ENCODE results near the gene CD160. TPM values are rescaled to one million over a fixed set of nuclear protein-coding genes. Genes with fewer than 3 reads are reported as not detected.
A peak's percentile ranks its signal among the peaks of the same experiment; 100 is the strongest.

Gene CD160
- polyA plus RNA-seq, 4 donors: 0.34 to 4.3 (median 1.1) TPM

DNA sequence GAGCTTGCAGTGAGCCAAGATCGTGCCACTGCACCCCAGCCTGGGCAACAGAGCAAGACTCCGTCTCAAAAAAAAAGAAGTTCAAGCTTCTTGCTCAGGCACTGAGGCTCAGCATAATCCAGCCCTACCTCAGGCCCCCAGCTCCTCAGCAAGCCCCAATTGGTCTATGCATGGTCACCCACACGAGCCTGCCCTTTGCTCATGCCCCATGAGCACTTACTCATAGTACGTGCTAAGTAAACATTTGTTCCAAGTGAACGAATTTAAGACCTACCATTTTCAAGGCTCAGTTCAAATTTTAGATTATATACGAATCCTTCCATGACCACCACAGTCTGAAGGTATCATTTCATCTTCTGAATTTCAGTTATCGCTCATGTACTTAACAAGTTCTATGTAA lies 16.5 kb upstream of the CD160 start:
- DNase-seq: no peak
- FAIRE-seq: no peak
- H3K27ac ChIP-seq (ENCODE audit: low read depth in 1 of 3, low read length in 2 of 3): no peak overlapping the region
- peaks cover 0 to 11% (median 5%) of the 10 kb centered on the region in 3 donors for H3K4me1 ChIP-seq (ENCODE audit: control insufficient read depth in 3 of 3, insufficient read depth in 2 of 3, low read depth in 1 of 3, low read length in 2 of 3)
- no peaks in the 10 kb centered on the region for H3K9me3 ChIP-seq (ENCODE audit: control insufficient read depth in 2 of 2, insufficient read depth in 1 of 2, low read depth in 1 of 2, low read length in 1 of 2)
- no peaks in the 10 kb centered on the region for H3K27me3 ChIP-seq (ENCODE audit: control insufficient read depth in 3 of 3, insufficient read depth in 3 of 3, low read length in 3 of 3)
- peaks cover 0 to 5% (median 0%) of the 10 kb centered on the region in 3 donors for H3K36me3 ChIP-seq (ENCODE audit: control insufficient read depth in 3 of 3, insufficient read depth in 2 of 3, low read depth in 1 of 3, low read length in 3 of 3)
- WGBS, 3 donors: 83 to 89% (median 88%) methylated on average over 7 of the region's 7 CpGs
- H3K4me3 ChIP-seq (ENCODE audit: low read depth in 1 of 3, low read length in 3 of 3): no peak overlapping the region

DNA sequence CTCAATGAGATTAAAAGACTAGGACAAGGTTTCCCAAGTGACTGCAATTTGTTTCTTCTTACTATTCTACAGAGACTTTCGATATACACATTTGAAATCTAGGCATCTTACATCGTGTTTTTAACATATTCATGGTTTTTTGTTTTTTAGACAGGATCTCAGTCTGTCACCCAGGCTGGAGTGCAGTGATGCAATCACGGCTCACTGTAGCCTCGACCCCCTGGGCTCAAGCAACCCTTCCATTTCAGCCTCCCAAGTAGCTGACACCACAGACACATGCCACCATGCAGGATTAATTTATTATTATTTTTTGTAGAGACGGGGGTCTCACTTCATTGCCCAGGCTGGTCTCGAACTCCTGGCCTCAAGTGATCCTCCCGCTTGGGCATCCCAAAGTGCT lies 13.7 kb upstream of the CD160 start:
- 90 to 93% (median 92%) methylated on average over 7 of the region's 7 CpGs for WGBS, 3 donors
- Histone ChIP-seq H3K27me3 (ENCODE audit: control insufficient read depth in 3 of 3, insufficient read depth in 3 of 3, low read length in 3 of 3) (no peaks in the 10 kb centered on the region), H3K9me3 (ENCODE audit: control insufficient read depth in 2 of 2, insufficient read depth in 1 of 2, low read depth in 1 of 2, low read length in 1 of 2) (no peaks in the 10 kb centered on the region), H3K4me3 (ENCODE audit: low read depth in 1 of 3, low read length in 3 of 3) (peak overlapping the region in 1 of 3 donors; percentile 65), H3K36me3 (ENCODE audit: control insufficient read depth in 3 of 3, insufficient read depth in 2 of 3, low read depth in 1 of 3, low read length in 3 of 3) (peaks cover 0 to 2% (median 0%) of the 10 kb centered on the region in 3 donors), H3K27ac (ENCODE audit: low read depth in 1 of 3, low read length in 2 of 3) (no peak overlapping the region), H3K4me1 (ENCODE audit: control insufficient read depth in 3 of 3, insufficient read depth in 2 of 3, low read depth in 1 of 3, low read length in 2 of 3) (peaks cover 0 to 31% (median 5%) of the 10 kb centered on the region in 3 donors)
- DNase-seq (no peak), FAIRE-seq (no peak)

DNA sequence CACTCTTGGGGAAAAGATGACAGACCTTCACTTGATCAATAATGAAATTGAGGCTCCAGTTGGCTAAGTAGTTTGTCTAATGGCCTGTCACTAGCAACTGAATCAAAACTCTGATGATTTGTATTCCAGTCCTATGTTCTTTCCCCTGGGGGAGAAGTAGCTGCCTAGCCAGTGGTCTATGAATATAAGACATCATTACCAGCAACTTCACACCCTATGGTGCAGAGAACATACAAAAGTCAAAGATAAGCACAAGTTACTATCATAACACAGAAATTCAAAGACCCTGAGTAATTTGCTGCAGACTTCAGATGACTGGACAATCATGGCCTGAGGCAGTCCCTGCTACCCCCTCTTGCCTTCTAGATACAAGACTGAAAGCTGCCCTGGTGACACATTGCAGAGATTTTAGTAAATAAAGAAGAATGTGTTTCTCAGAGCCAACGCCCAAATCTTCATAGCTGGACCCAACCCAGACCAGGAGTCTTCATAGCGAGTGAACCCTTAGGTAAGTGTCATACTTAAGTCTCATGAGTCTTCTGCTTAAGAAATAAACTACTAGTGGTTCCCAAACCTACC lies 13.1 kb upstream of the CD160 start:
- Histone ChIP-seq H3K9me3 (ENCODE audit: control insufficient read depth in 2 of 2, insufficient read depth in 1 of 2, low read depth in 1 of 2, low read length in 1 of 2) (no peaks in the 10 kb centered on the region), H3K4me3 (ENCODE audit: low read depth in 1 of 3, low read length in 3 of 3) (peak overlapping the region in 2 of 3 donors; percentile 48 to 65), H3K27ac (ENCODE audit: low read depth in 1 of 3, low read length in 2 of 3) (peak overlapping the region in 2 of 3 donors; percentile 74 to 93), H3K36me3 (ENCODE audit: control insufficient read depth in 3 of 3, insufficient read depth in 2 of 3, low read depth in 1 of 3, low read length in 3 of 3) (peaks cover 0 to 2% (median 0%) of the 10 kb centered on the region in 3 donors), H3K4me1 (ENCODE audit: control insufficient read depth in 3 of 3, insufficient read depth in 2 of 3, low read depth in 1 of 3, low read length in 2 of 3) (peaks cover 0 to 36% (median 5%) of the 10 kb centered on the region in 3 donors), H3K27me3 (ENCODE audit: control insufficient read depth in 3 of 3, insufficient read depth in 3 of 3, low read length in 3 of 3) (no peaks in the 10 kb centered on the region)
- peak; percentile 41 to 64 for DNase-seq
- 21 to 71% (median 37%) methylated on average over 2 of the region's 2 CpGs for WGBS, 3 donors
- no peak for FAIRE-seq

DNA sequence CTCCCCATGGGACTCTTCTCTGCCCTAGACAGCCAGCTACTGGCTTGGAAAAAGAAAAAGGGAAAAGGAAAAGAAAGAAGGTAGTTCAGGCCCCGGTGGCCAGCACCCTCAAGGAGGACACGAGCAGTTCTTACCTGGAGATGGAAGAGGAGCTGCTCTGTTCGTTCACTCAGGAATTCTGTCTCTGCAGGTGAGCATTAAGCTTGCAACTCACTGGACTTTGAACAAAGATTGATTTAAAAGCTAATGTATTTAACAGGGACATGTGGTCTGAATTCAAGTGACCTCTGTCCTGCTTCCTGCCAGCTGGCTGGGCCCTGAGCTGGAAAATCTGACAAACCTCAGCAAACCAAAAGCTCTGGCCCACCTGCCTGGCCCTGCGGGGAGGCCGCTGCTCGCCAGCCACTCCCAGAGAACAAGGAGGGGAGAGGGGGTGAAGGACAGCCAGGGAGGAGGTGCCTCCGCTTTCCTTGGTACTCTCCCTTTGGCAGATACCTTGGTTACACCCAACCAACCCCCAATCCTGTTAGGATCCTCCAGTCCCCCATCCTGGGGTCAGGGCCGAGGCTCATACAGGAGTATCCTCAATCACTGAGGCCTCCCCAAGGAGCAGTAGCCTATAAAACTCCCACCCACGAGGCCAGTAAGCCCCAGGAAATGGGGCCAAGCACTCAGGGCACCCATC lies 12.0 kb upstream of the CD160 start, which contains the start of gene PDZK1:
PDZK1 (minus strand) TSS at position 186 of the 685 bp plus-strand sequence. CDS start 19,347 bp downstream, outside the sequence.
- no peak for FAIRE-seq
- peak within 1 kb of the TSS; percentile 62 to 93 (median 86) for H3K27ac ChIP-seq (ENCODE audit: low read depth in 1 of 3, low read length in 2 of 3)
- 9 to 51% (median 27%) methylated on average over 9 of the region's 9 CpGs for WGBS, 3 donors

DNA sequence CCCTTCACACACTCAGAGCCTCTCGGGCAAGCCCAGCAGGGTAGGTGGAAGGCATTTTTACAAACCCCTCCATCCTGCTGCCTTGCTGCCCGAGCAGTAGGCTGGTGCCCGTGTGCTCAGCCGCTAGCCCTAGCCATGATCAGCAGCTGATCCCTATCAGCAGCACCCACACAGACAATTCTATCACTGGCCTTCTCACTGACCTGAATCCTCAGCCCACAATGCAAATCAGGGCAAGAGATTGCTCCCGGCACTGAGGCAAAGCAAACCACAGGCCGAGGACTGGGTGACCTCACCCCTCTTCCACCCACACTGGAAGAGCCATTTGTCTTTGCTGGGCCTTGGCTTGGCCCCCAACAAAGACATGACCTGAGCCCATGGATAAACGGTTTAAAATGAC lies 11.2 kb upstream of the CD160 start:
- no peak overlapping the region for H3K4me3 ChIP-seq (ENCODE audit: low read depth in 1 of 3, low read length in 3 of 3)
- WGBS, 3 donors: 44 to 56% (median 47%) methylated on average over 7 of the region's 7 CpGs
- H3K4me1 ChIP-seq (ENCODE audit: control insufficient read depth in 3 of 3, insufficient read depth in 2 of 3, low read depth in 1 of 3, low read length in 2 of 3): peaks cover 0 to 42% (median 6%) of the 10 kb centered on the region in 3 donors
- FAIRE-seq: no peak
- H3K36me3 ChIP-seq (ENCODE audit: control insufficient read depth in 3 of 3, insufficient read depth in 2 of 3, low read depth in 1 of 3, low read length in 3 of 3): no peaks in the 10 kb centered on the region
- no peak for DNase-seq
- H3K27ac ChIP-seq (ENCODE audit: low read depth in 1 of 3, low read length in 2 of 3): peak overlapping the region in 2 of 3 donors; percentile 86 to 93
- no peaks in the 10 kb centered on the region for H3K27me3 ChIP-seq (ENCODE audit: control insufficient read depth in 3 of 3, insufficient read depth in 3 of 3, low read length in 3 of 3)
- no peaks in the 10 kb centered on the region for H3K9me3 ChIP-seq (ENCODE audit: control insufficient read depth in 2 of 2, insufficient read depth in 1 of 2, low read depth in 1 of 2, low read length in 1 of 2)

More for the DNA sequence above, 12.0 kb upstream of the CD160 start, which contains the start of gene PDZK1:
- peak; percentile 84 to 89 for DNase-seq
- Histone ChIP-seq H3K4me3 (ENCODE audit: low read depth in 1 of 3, low read length in 3 of 3) (peak within 1 kb of the TSS in 2 of 3 donors; percentile 48 to 65), H3K36me3 (ENCODE audit: control insufficient read depth in 3 of 3, insufficient read depth in 2 of 3, low read depth in 1 of 3, low read length in 3 of 3) (no peaks in the 10 kb centered on the region), H3K9me3 (ENCODE audit: control insufficient read depth in 2 of 2, insufficient read depth in 1 of 2, low read depth in 1 of 2, low read length in 1 of 2) (no peaks in the 10 kb centered on the region), H3K4me1 (ENCODE audit: control insufficient read depth in 3 of 3, insufficient read depth in 2 of 3, low read depth in 1 of 3, low read length in 2 of 3) (peaks cover 0 to 41% (median 6%) of the 10 kb centered on the region in 3 donors), H3K27me3 (ENCODE audit: control insufficient read depth in 3 of 3, insufficient read depth in 3 of 3, low read length in 3 of 3) (no peaks in the 10 kb centered on the region)

DNA sequence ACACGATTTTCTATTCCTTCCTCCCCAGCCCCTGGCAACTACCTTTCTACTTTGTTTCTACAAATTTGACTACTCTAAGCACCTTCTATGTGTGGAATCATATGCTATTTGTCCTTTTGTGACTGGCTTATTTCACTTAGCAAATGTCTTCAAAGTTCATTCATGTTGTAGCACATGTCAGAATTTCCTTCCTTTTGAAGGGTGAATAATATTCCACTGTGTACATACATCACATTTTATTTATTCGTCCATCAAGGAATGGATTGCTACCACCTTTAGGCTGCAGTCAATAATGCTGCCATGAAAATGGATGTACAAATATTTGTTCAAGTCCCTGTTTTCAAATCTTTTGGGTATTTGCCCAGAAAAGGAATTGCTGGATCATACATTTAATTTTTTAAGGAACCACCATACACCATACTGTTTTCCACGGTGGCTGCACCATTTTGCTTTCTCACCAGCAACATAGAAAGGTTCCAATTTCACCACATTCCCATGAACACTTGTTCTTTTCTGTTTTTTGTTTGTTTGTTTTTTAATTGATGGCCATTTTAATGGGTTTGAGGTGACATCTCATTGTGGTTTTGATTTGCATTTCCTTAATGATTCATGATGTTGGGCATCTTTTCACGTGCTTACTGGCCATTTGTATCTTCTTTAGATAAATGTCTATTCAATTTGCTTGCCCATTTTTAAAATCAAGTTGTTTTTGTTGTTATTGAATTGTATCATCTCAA lies 8.8 kb upstream of the CD160 start:
- peaks cover 0 to 64% (median 12%) of the 10 kb centered on the region in 3 donors for H3K4me1 ChIP-seq (ENCODE audit: control insufficient read depth in 3 of 3, insufficient read depth in 2 of 3, low read depth in 1 of 3, low read length in 2 of 3)
- H3K9me3 ChIP-seq (ENCODE audit: control insufficient read depth in 2 of 2, insufficient read depth in 1 of 2, low read depth in 1 of 2, low read length in 1 of 2): no peaks in the 10 kb centered on the region
- peak overlapping the region in 1 of 3 donors; percentile 11 for H3K27ac ChIP-seq (ENCODE audit: low read depth in 1 of 3, low read length in 2 of 3)
- no peaks in the 10 kb centered on the region for H3K27me3 ChIP-seq (ENCODE audit: control insufficient read depth in 3 of 3, insufficient read depth in 3 of 3, low read length in 3 of 3)
- WGBS, 3 donors: 42 to 72% (median 58%) methylated on average over 4 of the region's 4 CpGs
- DNase-seq (no peak), FAIRE-seq (no peak)
- peaks cover 0 to 2% (median 0%) of the 10 kb centered on the region in 3 donors for H3K36me3 ChIP-seq (ENCODE audit: control insufficient read depth in 3 of 3, insufficient read depth in 2 of 3, low read depth in 1 of 3, low read length in 3 of 3)
- no peak overlapping the region for H3K4me3 ChIP-seq (ENCODE audit: low read depth in 1 of 3, low read length in 3 of 3)

DNA sequence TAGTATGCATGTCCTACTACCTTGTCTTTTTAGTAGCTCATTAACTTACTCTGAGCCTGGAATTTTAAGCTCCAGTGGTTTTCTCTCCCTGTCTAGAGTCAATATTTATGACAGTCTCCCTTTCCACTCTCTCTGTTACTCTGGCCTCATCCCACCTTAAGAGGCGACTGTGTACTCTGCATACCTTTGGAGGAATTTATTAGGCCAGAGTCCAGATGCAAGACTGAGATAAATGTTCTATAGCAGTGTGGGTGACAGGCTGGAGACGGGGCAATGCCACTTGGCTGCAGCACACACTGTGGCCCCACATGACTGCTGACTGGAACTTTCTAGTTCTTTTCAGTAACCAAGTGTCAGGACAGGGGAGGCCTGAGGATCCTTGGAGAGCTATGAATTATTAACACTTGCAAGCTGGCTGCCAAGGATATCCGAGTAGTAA lies 8.1 kb upstream of the CD160 start:
- H3K4me1 ChIP-seq (ENCODE audit: control insufficient read depth in 3 of 3, insufficient read depth in 2 of 3, low read depth in 1 of 3, low read length in 2 of 3): peaks cover 0 to 64% (median 17%) of the 10 kb centered on the region in 3 donors
- DNase-seq (peak; percentile 94 to 97), FAIRE-seq (no peak)
- WGBS, 3 donors: 18 to 45% (median 27%) methylated on average over 3 of the region's 3 CpGs
- H3K36me3 ChIP-seq (ENCODE audit: control insufficient read depth in 3 of 3, insufficient read depth in 2 of 3, low read depth in 1 of 3, low read length in 3 of 3): peaks cover 0 to 2% (median 0%) of the 10 kb centered on the region in 3 donors
- no peak overlapping the region for H3K4me3 ChIP-seq (ENCODE audit: low read depth in 1 of 3, low read length in 3 of 3)
- H3K27me3 ChIP-seq (ENCODE audit: control insufficient read depth in 3 of 3, insufficient read depth in 3 of 3, low read length in 3 of 3): no peaks in the 10 kb centered on the region
- no peaks in the 10 kb centered on the region for H3K9me3 ChIP-seq (ENCODE audit: control insufficient read depth in 2 of 2, insufficient read depth in 1 of 2, low read depth in 1 of 2, low read length in 1 of 2)
- H3K27ac ChIP-seq (ENCODE audit: low read depth in 1 of 3, low read length in 2 of 3): peak overlapping the region in 2 of 3 donors; percentile 72 to 78

DNA sequence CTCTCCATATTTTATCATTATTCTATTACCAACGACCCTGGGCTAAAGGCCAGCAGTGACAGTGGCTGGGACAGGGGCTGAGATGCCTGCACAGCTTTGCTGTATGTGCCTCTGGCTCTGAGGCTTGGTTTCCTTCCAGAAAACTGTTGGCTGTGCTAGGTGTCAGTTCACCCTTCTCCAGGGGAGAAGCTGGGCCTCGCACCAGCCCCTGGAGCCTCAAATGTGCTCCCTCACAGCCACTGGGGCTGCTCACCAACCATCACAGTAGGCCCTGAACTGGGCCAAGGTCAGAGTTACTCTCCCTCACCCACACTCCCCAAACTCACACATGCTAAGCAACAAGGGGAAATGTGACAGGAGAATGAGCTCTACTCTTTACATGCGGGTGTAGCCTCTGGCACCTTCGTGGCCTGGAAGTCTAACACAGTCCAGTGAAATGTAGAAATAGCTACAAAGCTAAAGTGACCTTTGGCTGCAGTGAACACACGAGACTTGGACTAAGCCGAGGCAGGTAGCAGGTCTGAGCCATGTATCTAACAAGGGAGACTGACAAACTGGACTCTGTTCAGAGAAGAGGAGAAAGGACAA lies 4.7 kb upstream of the CD160 start:
- DNase-seq (peak; percentile 83), FAIRE-seq (no peak)
- H3K4me1 ChIP-seq (ENCODE audit: control insufficient read depth in 3 of 3, insufficient read depth in 2 of 3, low read depth in 1 of 3, low read length in 2 of 3): peaks cover 0 to 55% (median 20%) of the 10 kb centered on the region in 3 donors
- peaks cover 0 to 2% (median 0%) of the 10 kb centered on the region in 3 donors for H3K36me3 ChIP-seq (ENCODE audit: control insufficient read depth in 3 of 3, insufficient read depth in 2 of 3, low read depth in 1 of 3, low read length in 3 of 3)
- no peaks in the 10 kb centered on the region for H3K27me3 ChIP-seq (ENCODE audit: control insufficient read depth in 3 of 3, insufficient read depth in 3 of 3, low read length in 3 of 3)
- no peaks in the 10 kb centered on the region for H3K9me3 ChIP-seq (ENCODE audit: control insufficient read depth in 2 of 2, insufficient read depth in 1 of 2, low read depth in 1 of 2, low read length in 1 of 2)
- H3K4me3 ChIP-seq (ENCODE audit: low read depth in 1 of 3, low read length in 3 of 3): no peak overlapping the region
- peak overlapping the region in 2 of 3 donors; percentile 85 to 87 for H3K27ac ChIP-seq (ENCODE audit: low read depth in 1 of 3, low read length in 2 of 3)
- WGBS, 3 donors: 23 to 60% (median 36%) methylated on average over 6 of the region's 6 CpGs

All from small intestine (tissue), 7 donors.